GM23338 (cell line): ENCODE results near the gene IMPG1. TPM values are rescaled to one million over a fixed set of nuclear protein-coding genes. Genes with fewer than 3 reads are reported as not detected.
A peak's percentile ranks its signal among the peaks of the same experiment; 100 is the strongest.

Experiments
- ATAC-seq: fragments of 200-7000 bp; cut with Tn5 transposase; 3 replicates; pipeline ENCODE4 v1.9.1; 2020
- DNase-seq: peaks from one replicate; pipeline ENCODE4 v3.0.0-alpha.2; 2015; ENCODE audit warnings: low spot score
- H2AFZ ChIP-seq: fragments of 200-600 bp; sonication (generic); 2 replicates; pipeline ENCODE4 v1.8.0; 2016; ENCODE audit warnings: antibody characterized with exemption, mild to moderate bottlenecking, moderate library complexity
- H3F3A ChIP-seq: fragments of 200-600 bp; sonication (generic); replicated peaks from 2 replicates; pipeline ENCODE4 v1.8.0; 2017; ENCODE audit warnings: antibody characterized with exemption, mixed run types, low read depth
- H3K27ac ChIP-seq: fragments of 200-600 bp; sonication (generic); 2 replicates; pipeline ENCODE4 v1.6.1; 2016; ENCODE audit warnings: low read depth
- H3K27me3 ChIP-seq: fragments of 200-600 bp; sonication (generic); 2 replicates; pipeline ENCODE4 v1.8.0; 2016; ENCODE audit warnings: mild to moderate bottlenecking, mixed run types, moderate library complexity; ENCODE audit not compliant: insufficient read depth
- H3K36me3 ChIP-seq: fragments of 200-600 bp; sonication (generic); 2 replicates; pipeline ENCODE4 v1.8.0; 2016; ENCODE audit warnings: mild to moderate bottlenecking; ENCODE audit not compliant: insufficient read depth
- H3K4me1 ChIP-seq: fragments of 200-600 bp; sonication (generic); 2 replicates; pipeline ENCODE4 v1.8.0; 2016; ENCODE audit warnings: mild to moderate bottlenecking, moderate library complexity; ENCODE audit not compliant: insufficient read depth
- H3K4me2 ChIP-seq: fragments of 200-600 bp; sonication (generic); 2 replicates; pipeline ENCODE4 v1.7.1; 2017; ENCODE audit warnings: mixed run types
- H3K4me3 ChIP-seq: fragments of 200-600 bp; sonication (generic); 2 replicates; pipeline ENCODE4 v1.6.1; 2016; ENCODE audit warnings: mixed run types
- H3K79me2 ChIP-seq: fragments of 200-600 bp; sonication (generic); replicated peaks from 2 replicates; pipeline ENCODE4 v1.8.0; 2017; ENCODE audit warnings: mild to moderate bottlenecking; ENCODE audit not compliant: insufficient read depth
- H3K9me2 ChIP-seq: fragments of 200-600 bp; sonication (generic); 2 replicates; pipeline ENCODE4 v1.8.0; 2017; ENCODE audit not compliant: insufficient read depth
- H4K20me1 ChIP-seq: fragments of 200-600 bp; sonication (generic); replicated peaks from 2 replicates; pipeline ENCODE4 v1.8.0; 2017; ENCODE audit warnings: mild to moderate bottlenecking; ENCODE audit not compliant: insufficient read depth
- H3K27ac Mint-ChIP-seq: 2 replicates; pipeline ENCODE4 v1.8.0; 2020; ENCODE audit warnings: inconsistent platforms, mild to moderate bottlenecking, moderate library complexity, mixed read lengths
- H3K27me3 Mint-ChIP-seq: 3 replicates; pipeline ENCODE4 v1.8.0; 2022; ENCODE audit warnings: low read depth, mild to moderate bottlenecking, moderate library complexity, mixed read lengths, inconsistent platforms; ENCODE audit not compliant: insufficient read depth, poor library complexity
- H3K36me3 Mint-ChIP-seq: 3 replicates; pipeline ENCODE4 v1.8.0; 2021; ENCODE audit warnings: low read depth, mild to moderate bottlenecking, inconsistent platforms, moderate library complexity, mixed read lengths
- H3K4me1 Mint-ChIP-seq: 3 replicates; pipeline ENCODE4 v1.8.0; 2020; ENCODE audit warnings: mild to moderate bottlenecking, inconsistent platforms, mixed read lengths
- H3K4me3 Mint-ChIP-seq: 3 replicates; pipeline ENCODE4 v1.8.0; 2021; ENCODE audit warnings: moderate library complexity, mild to moderate bottlenecking, inconsistent platforms, mixed read lengths
- H3K9me3 Mint-ChIP-seq: 3 replicates; pipeline ENCODE4 v1.8.0; 2020; ENCODE audit warnings: moderate library complexity, mild to moderate bottlenecking, inconsistent platforms, mixed read lengths
- CREB1 ChIP-seq: fragments of 250-450 bp; sonication (Bioruptor Pico); IDR thresholded peaks from 2 replicates; pipeline ENCODE4 v1.5.0; 2020; ENCODE audit warnings: low read depth, mild to moderate bottlenecking, moderate library complexity
- ETS1 ChIP-seq: IDR thresholded peaks from 2 replicates; pipeline ENCODE4 v1.6.1; 2016; ENCODE audit warnings: antibody characterized with exemption
- EZH2 ChIP-seq: fragments of 200-600 bp; sonication (generic); IDR thresholded peaks from one replicate; pipeline ENCODE4 v1.8.0; 2017; ENCODE audit warnings: antibody characterized with exemption, mild to moderate bottlenecking, low read depth; ENCODE audit not compliant: unreplicated experiment
- EZH2phosphoT487 ChIP-seq: fragments of 200-600 bp; sonication (generic); IDR thresholded peaks from one replicate; pipeline ENCODE4 v1.8.1; 2018; ENCODE audit warnings: antibody characterized with exemption; ENCODE audit not compliant: unreplicated experiment
- JUNB ChIP-seq: IDR thresholded peaks from one replicate; pipeline ENCODE4 v1.6.1; 2016; ENCODE audit warnings: antibody characterized with exemption; ENCODE audit not compliant: unreplicated experiment
- NANOG ChIP-seq: IDR thresholded peaks from 2 replicates; pipeline ENCODE4 v1.6.1; 2016; ENCODE audit warnings: antibody characterized with exemption, borderline replicate concordance
- POLR2AphosphoS5 ChIP-seq: IDR thresholded peaks from 2 replicates; pipeline ENCODE4 v1.6.1; 2016; ENCODE audit warnings: antibody characterized with exemption, low read depth
- REST ChIP-seq: IDR thresholded peaks from one replicate; pipeline ENCODE4 v1.6.1; 2018; ENCODE audit warnings: antibody characterized with exemption; ENCODE audit not compliant: unreplicated experiment
- STAT1 ChIP-seq: IDR thresholded peaks from one replicate; pipeline ENCODE4 v1.6.1; 2016; ENCODE audit warnings: antibody characterized with exemption; ENCODE audit not compliant: unreplicated experiment
- ZNF114 ChIP-seq: fragments of 250-450 bp; sonication (Bioruptor Pico); IDR thresholded peaks from 2 replicates; pipeline ENCODE4 v1.5.0; 2020; ENCODE audit warnings: mild to moderate bottlenecking, moderate library complexity
- ZNF462 ChIP-seq: fragments of 250-450 bp; sonication (Bioruptor Pico); IDR thresholded peaks from 2 replicates; pipeline ENCODE4 v1.5.0; 2020; ENCODE audit warnings: mild to moderate bottlenecking, moderate library complexity
- polyA plus RNA-seq: library from polyadenylated mRNA; unstranded; fragments of >200 nt; fragmentation: Nextera tagmentation; extraction: Ambion mirVana; gene quantifications from 2 replicates; pipeline ENCODE4 v1.2.1, GENCODE V29; 2016
- total RNA-seq: library from RNA; depleted of rRNA; stranded (reverse); fragments of >200 nt; shearing (Covaris generic); gene quantifications from 2 replicates; pipeline ENCODE4 v1.2.3, GENCODE V29; 2014

The IMPG1 gene
- total and polyA plus RNA-seq, 2 experiments from 2014 or later, result not detected

GRCh38 chr6:76120302-76120701 lies 47.8 kb upstream of the IMPG1 start:
- peaks cover 78% of the 10 kb centered on the region for H3K27me3 Mint-ChIP-seq
- H3K4me3 Mint-ChIP-seq, result no peak overlapping the region
- peaks cover 21% of the 10 kb centered on the region for H3K36me3 Mint-ChIP-seq
- TF ChIP-seq CREB1 (CRISPR knock-in tag) (peak; percentile 49; the same call in 1 of the 2 replicates), EZH2phosphoT487 (no peak), STAT1 (no peak), POLR2AphosphoS5 (peak; percentile 51), REST (no peak), NANOG (peak; percentile 94), JUNB (no peak), ZNF114 (CRISPR knock-in tag) (peak; percentile 84; the same call in 1 of the 2 replicates), ETS1 (no peak), ZNF462 (peak; percentile 94), EZH2 (no peak)
- no peaks in the 10 kb centered on the region for H3K9me2 ChIP-seq
- H3K4me2 ChIP-seq, result no peak overlapping the region
- H3K27ac ChIP-seq, result no peak overlapping the region
- peaks cover 5% of the 10 kb centered on the region; the same call in 1 of the 2 replicates for H3K36me3 ChIP-seq
- H3K4me3 ChIP-seq, result no peak overlapping the region
- H3K27me3 ChIP-seq, result peaks cover 97% of the 10 kb centered on the region
- ATAC-seq, result peak; percentile 98
- H3K79me2 ChIP-seq, result no peaks in the 10 kb centered on the region
- H3K27ac Mint-ChIP-seq, result no peak overlapping the region
- H2AFZ ChIP-seq, result no peak overlapping the region
- peak; percentile 77 for DNase-seq
- no peaks in the 10 kb centered on the region for H3F3A ChIP-seq
- H3K4me1 ChIP-seq, result peaks cover 4% of the 10 kb centered on the region; the same call in 1 of the 2 replicates
- no peaks in the 10 kb centered on the region; the same call in 1 of the 2 replicates for H4K20me1 ChIP-seq
- H3K9me3 Mint-ChIP-seq, result peaks cover 34% of the 10 kb centered on the region
- H3K4me1 Mint-ChIP-seq, result peaks cover 12% of the 10 kb centered on the region
